KOPT-K1 (cell line): Measurements from ENCODE around the gene FPR3.

Experiments used
- H3K27ac ChIP-seq: fragments of 200-600 bp; sonication (generic); 2 replicates; pipeline ENCODE4 v1.5.1; 2016; ENCODE audit warnings: antibody characterized with exemption, mild to moderate bottlenecking, low read depth, low read length; ENCODE audit not compliant: poor library complexity, severe bottlenecking
- H3K36me3 ChIP-seq: fragments of 200-600 bp; sonication (generic); 2 replicates; pipeline ENCODE4 v1.5.1; 2017; ENCODE audit warnings: antibody characterized with exemption, mild to moderate bottlenecking, low read length, moderate library complexity; ENCODE audit not compliant: insufficient read depth
- H3K9me3 ChIP-seq: fragments of 200-600 bp; sonication (generic); 2 replicates; pipeline ENCODE4 v1.5.1; 2017; ENCODE audit warnings: antibody characterized with exemption, low read length, mild to moderate bottlenecking; ENCODE audit not compliant: insufficient read depth, poor library complexity, severe bottlenecking

Gene FPR3

GRCh38 chr19:51873097-51873496, 78.1 kb downstream of the FPR3 start:
- H3K9me3 ChIP-seq, result peaks cover 67% of the 10 kb centered on the region
- no peak overlapping the region for H3K27ac ChIP-seq
- no peaks in the 10 kb centered on the region for H3K36me3 ChIP-seq
